A673 (cell line): ENCODE measurements around the gene LRRC43.

ENCODE experiments used
- CTCF ChIP-seq: fragments of 300-800, 200-600 bp; sonication (generic); conservative IDR thresholded peaks from 2 replicates; pipeline ENCODE4 v1.5.1; 2017; ENCODE audit warnings: low read depth, mild to moderate bottlenecking, antibody characterized with exemption, low read length, moderate library complexity, mixed read lengths
- EZH2 ChIP-seq: fragments of 200-600 bp; sonication (generic); IDR thresholded peaks from 2 replicates; pipeline ENCODE4 v1.6.1; 2017; ENCODE audit warnings: borderline replicate concordance, low read depth, mild to moderate bottlenecking, mixed read lengths, antibody characterized with exemption, low read length; ENCODE audit not compliant: poor library complexity, severe bottlenecking

GRCh38 chr12:122192441-122192840 is 9.5 kb downstream of the LRRC43 start:
- TF ChIP-seq CTCF (no peak), EZH2 (no peak)
